T47D (cell line): Measurements from ENCODE around the gene SLC10A2.
"Not testable (repeated sequence)": the region's sequence is repeated elsewhere in the genome, so short reads cannot be mapped to it uniquely, and the experiment has no call there.

ENCODE experiments used
- DNase-seq, 2 experiments: peaks; one replicate each; pipeline versions ENCODE4 v3.0.0 to v3.0.0-alpha.2; 2011 to 2012; ENCODE audit warnings: low read depth in 1 of 2, low spot score in 1 of 2
- JUND ChIP-seq: IDR thresholded peaks from 2 replicates; pipeline ENCODE4 v1.6.1; 2012; ENCODE audit warnings: low read depth
- in situ Hi-C: cut with HindIII; loops from 2 replicates; pipeline ENCODE4 v1.10.0; 2016; ENCODE audit warnings: low sequenced_read_pairs, low pct_unique_long_range_greater_than_20kb

The SLC10A2 gene

GRCh38 chr13:103066079-103066780 is at the start of gene SLC10A2:
Gene SLC10A2 (minus strand): TSS chr13:103066417. CDS start chr13:103066249, 168 bp downstream.
- in situ Hi-C loops = no loop called here
- TF ChIP-seq JUND = no peak
- no peak for DNase-seq

- TF ChIP-seq JUND = no peak
- no peak for DNase-seq
- in situ Hi-C loops = no loop called here
Measured at GRCh38 chr13:103107580-103107979, 41.4 kb upstream of the SLC10A2 start.

- no peak for DNase-seq
- in situ Hi-C loops = no loop called here
- TF ChIP-seq JUND = no peak
Measured at GRCh38 chr13:103104340-103104739, 38.1 kb upstream of the SLC10A2 start.

- in situ Hi-C loops = not testable (repeated sequence)
- peak in 1 of 2 experiments; percentile 46 for DNase-seq
Measured at GRCh38 chr13:103103456-103103855, 37.2 kb upstream of the SLC10A2 start.

GRCh38 chr13:103102482-103102881 is 36.3 kb upstream of the SLC10A2 start:
- in situ Hi-C loops = no loop called here
- no peak for DNase-seq
- TF ChIP-seq JUND = no peak

- DNase-seq = no peak
- no peak for TF ChIP-seq JUND
- in situ Hi-C loops = no loop called here
Measured at GRCh38 chr13:103101901-103102300, 35.7 kb upstream of the SLC10A2 start.

- TF ChIP-seq JUND = no peak
Measured at GRCh38 chr13:103101500-103101899, 35.3 kb upstream of the SLC10A2 start.

GRCh38 chr13:103100830-103101229 is 34.6 kb upstream of the SLC10A2 start:
- DNase-seq = no peak
- in situ Hi-C loops = no loop called here
- TF ChIP-seq JUND = no peak

More at GRCh38 chr13:103101500-103101899, 35.3 kb upstream of the SLC10A2 start:
- no peak for DNase-seq
- in situ Hi-C loops = no loop called here

- no peak for DNase-seq
- in situ Hi-C loops = no loop called here
- TF ChIP-seq JUND = no peak
Measured at GRCh38 chr13:103099722-103100293, 33.6 kb upstream of the SLC10A2 start.

- in situ Hi-C loops = no loop called here
- TF ChIP-seq JUND = no peak
- no peak for DNase-seq
Measured at GRCh38 chr13:103098535-103098934, 32.3 kb upstream of the SLC10A2 start.

GRCh38 chr13:103097366-103097928 is 31.2 kb upstream of the SLC10A2 start:
- TF ChIP-seq JUND = no peak
- in situ Hi-C loops = no loop called here
- DNase-seq = no peak

GRCh38 chr13:103093649-103094048 is 27.4 kb upstream of the SLC10A2 start:
- in situ Hi-C loops, DNase-seq: not testable (repeated sequence)

GRCh38 chr13:103087275-103087674 is 21.1 kb upstream of the SLC10A2 start:
- DNase-seq = no peak
- no peak for TF ChIP-seq JUND
- in situ Hi-C loops = no loop called here
